GM23248 (cell line): ENCODE results near the gene APP.

ENCODE experiments used
- EZH2 ChIP-seq: fragments of 200-600 bp; sonication (generic); IDR thresholded peaks from 2 replicates; pipeline ENCODE4 v1.6.1; 2018; ENCODE audit warnings: antibody characterized with exemption, mild to moderate bottlenecking; ENCODE audit not compliant: insufficient read depth, poor library complexity, severe bottlenecking
- EZH2phosphoT487 ChIP-seq: fragments of 200-600 bp; sonication (generic); IDR thresholded peaks from 2 replicates; pipeline ENCODE4 v1.6.1; 2018; ENCODE audit warnings: antibody characterized with exemption, moderate library complexity, mild to moderate bottlenecking, low read depth; ENCODE audit not compliant: insufficient read depth

GRCh38 chr21:26162081-26162480 lies 8.5 kb downstream of the APP start:
- TF ChIP-seq EZH2, result no peak
- TF ChIP-seq EZH2phosphoT487, result no peak
